ENCODE measurements around the gene THUMPD1.

DNA sequence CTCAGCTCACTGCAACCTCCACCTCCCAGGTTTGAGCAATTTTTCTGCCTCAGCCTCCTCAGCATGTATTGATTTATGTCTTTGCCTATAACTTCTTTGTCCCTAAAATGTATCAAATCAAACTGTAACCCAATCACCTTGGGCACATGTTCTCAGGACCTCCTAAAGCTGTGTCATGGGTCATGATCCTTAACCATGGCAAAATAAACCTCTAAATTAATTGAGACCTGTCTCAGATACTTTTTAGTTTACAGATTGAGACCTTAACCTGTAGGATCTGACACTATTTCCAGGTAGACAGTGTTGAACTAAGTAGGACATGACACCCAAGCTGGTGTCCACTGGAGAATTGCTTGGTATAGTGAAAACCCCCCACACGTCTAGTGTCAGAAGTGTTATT is 19.6 kb upstream of the THUMPD1 start:
- TF ChIP-seq, protein P1, sequence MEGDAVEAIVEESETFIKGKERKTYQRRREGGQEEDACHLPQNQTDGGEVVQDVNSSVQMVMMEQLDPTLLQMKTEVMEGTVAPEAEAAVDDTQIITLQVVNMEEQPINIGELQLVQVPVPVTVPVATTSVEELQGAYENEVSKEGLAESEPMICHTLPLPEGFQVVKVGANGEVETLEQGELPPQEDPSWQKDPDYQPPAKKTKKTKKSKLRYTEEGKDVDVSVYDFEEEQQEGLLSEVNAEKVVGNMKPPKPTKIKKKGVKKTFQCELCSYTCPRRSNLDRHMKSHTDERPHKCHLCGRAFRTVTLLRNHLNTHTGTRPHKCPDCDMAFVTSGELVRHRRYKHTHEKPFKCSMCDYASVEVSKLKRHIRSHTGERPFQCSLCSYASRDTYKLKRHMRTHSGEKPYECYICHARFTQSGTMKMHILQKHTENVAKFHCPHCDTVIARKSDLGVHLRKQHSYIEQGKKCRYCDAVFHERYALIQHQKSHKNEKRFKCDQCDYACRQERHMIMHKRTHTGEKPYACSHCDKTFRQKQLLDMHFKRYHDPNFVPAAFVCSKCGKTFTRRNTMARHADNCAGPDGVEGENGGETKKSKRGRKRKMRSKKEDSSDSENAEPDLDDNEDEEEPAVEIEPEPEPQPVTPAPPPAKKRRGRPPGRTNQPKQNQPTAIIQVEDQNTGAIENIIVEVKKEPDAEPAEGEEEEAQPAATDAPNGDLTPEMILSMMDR (conservative IDR thresholded peaks at IDR 0.05; ENCODE audit: low read length): no peak
- TF ChIP-seq EZH2phosphoT487 (IDR thresholded peaks at IDR 0.05; ENCODE audit: borderline replicate concordance): no peak
